KOPT-K1 (cell line): ENCODE data around the gene DCC.

Experiments
- H3K27ac ChIP-seq: fragments of 200-600 bp; sonication (generic); 2 replicates; pipeline ENCODE4 v1.5.1; 2016; ENCODE audit warnings: antibody characterized with exemption, mild to moderate bottlenecking, low read depth, low read length; ENCODE audit not compliant: poor library complexity, severe bottlenecking
- H3K36me3 ChIP-seq: fragments of 200-600 bp; sonication (generic); 2 replicates; pipeline ENCODE4 v1.5.1; 2017; ENCODE audit warnings: antibody characterized with exemption, mild to moderate bottlenecking, low read length, moderate library complexity; ENCODE audit not compliant: insufficient read depth
- H3K9me3 ChIP-seq: fragments of 200-600 bp; sonication (generic); 2 replicates; pipeline ENCODE4 v1.5.1; 2017; ENCODE audit warnings: antibody characterized with exemption, low read length, mild to moderate bottlenecking; ENCODE audit not compliant: insufficient read depth, poor library complexity, severe bottlenecking

The DCC gene

GRCh38 chr18:52553441-52553840 lies 213.4 kb downstream of the DCC start:
- Histone ChIP-seq H3K27ac (no peak overlapping the region), H3K36me3 (no peaks in the 10 kb centered on the region), H3K9me3 (no peaks in the 10 kb centered on the region)

- no peaks in the 10 kb centered on the region for H3K9me3 ChIP-seq
- H3K36me3 ChIP-seq = no peaks in the 10 kb centered on the region
- H3K27ac ChIP-seq = no peak overlapping the region
Measured at GRCh38 chr18:52554180-52554579, 214.2 kb downstream of the DCC start.

GRCh38 chr18:52567360-52567759 lies 227.4 kb downstream of the DCC start:
- no peaks in the 10 kb centered on the region for H3K9me3 ChIP-seq
- H3K27ac ChIP-seq = no peak overlapping the region
- no peaks in the 10 kb centered on the region for H3K36me3 ChIP-seq

GRCh38 chr18:52569492-52569891 lies 229.5 kb downstream of the DCC start:
- no peak overlapping the region for H3K27ac ChIP-seq
- H3K36me3 ChIP-seq = no peaks in the 10 kb centered on the region
- H3K9me3 ChIP-seq = no peaks in the 10 kb centered on the region

GRCh38 chr18:52570975-52571374 lies 231.0 kb downstream of the DCC start:
- Histone ChIP-seq H3K9me3 (no peaks in the 10 kb centered on the region), H3K36me3 (no peaks in the 10 kb centered on the region), H3K27ac (no peak overlapping the region)

- Histone ChIP-seq H3K36me3 (no peaks in the 10 kb centered on the region), H3K27ac (no peak overlapping the region), H3K9me3 (no peaks in the 10 kb centered on the region)
Measured at GRCh38 chr18:52572036-52573000, 232.3 kb downstream of the DCC start.

GRCh38 chr18:52577795-52578194 lies 237.8 kb downstream of the DCC start:
- H3K27ac ChIP-seq = no peak overlapping the region
- no peaks in the 10 kb centered on the region for H3K9me3 ChIP-seq
- no peaks in the 10 kb centered on the region for H3K36me3 ChIP-seq

- no peaks in the 10 kb centered on the region for H3K36me3 ChIP-seq
- no peak overlapping the region for H3K27ac ChIP-seq
- H3K9me3 ChIP-seq = no peaks in the 10 kb centered on the region
Measured at GRCh38 chr18:52582061-52582460, 242.1 kb downstream of the DCC start.

- no peaks in the 10 kb centered on the region for H3K9me3 ChIP-seq
- H3K36me3 ChIP-seq = no peaks in the 10 kb centered on the region
Measured at GRCh38 chr18:52582516-52582915, 242.5 kb downstream of the DCC start.

GRCh38 chr18:52588931-52589330 lies 248.9 kb downstream of the DCC start:
- no peak overlapping the region for H3K27ac ChIP-seq

More at GRCh38 chr18:52582516-52582915, 242.5 kb downstream of the DCC start:
- H3K27ac ChIP-seq = no peak overlapping the region

GRCh38 chr18:52596748-52597435 lies 256.9 kb downstream of the DCC start:
- Histone ChIP-seq H3K36me3 (no peaks in the 10 kb centered on the region), H3K9me3 (no peaks in the 10 kb centered on the region), H3K27ac (no peak overlapping the region)

More at GRCh38 chr18:52588931-52589330, 248.9 kb downstream of the DCC start:
- Histone ChIP-seq H3K36me3 (no peaks in the 10 kb centered on the region), H3K9me3 (no peaks in the 10 kb centered on the region)

- Histone ChIP-seq H3K27ac (no peak overlapping the region), H3K36me3 (no peaks in the 10 kb centered on the region), H3K9me3 (no peaks in the 10 kb centered on the region)
Measured at GRCh38 chr18:52598921-52599320, 258.9 kb downstream of the DCC start.

GRCh38 chr18:52602820-52603219 lies 262.8 kb downstream of the DCC start:
- Histone ChIP-seq H3K27ac (no peak overlapping the region), H3K36me3 (no peaks in the 10 kb centered on the region), H3K9me3 (no peaks in the 10 kb centered on the region)

- Histone ChIP-seq H3K27ac (no peak overlapping the region), H3K9me3 (no peaks in the 10 kb centered on the region), H3K36me3 (no peaks in the 10 kb centered on the region)
Measured at GRCh38 chr18:52605345-52605744, 265.3 kb downstream of the DCC start.

- Histone ChIP-seq H3K9me3 (no peaks in the 10 kb centered on the region), H3K36me3 (no peaks in the 10 kb centered on the region), H3K27ac (no peak overlapping the region)
Measured at GRCh38 chr18:52607985-52608384, 268.0 kb downstream of the DCC start.
